Measurements from ENCODE around the gene CRTAP. TPM values are rescaled to one million over a fixed set of nuclear protein-coding genes. Genes with fewer than 3 reads are reported as not detected.
"Not testable (repeated sequence)": the region's sequence is repeated elsewhere in the genome, so short reads cannot be mapped to it uniquely, and the experiment has no call there.

Gene CRTAP
- total RNA-seq, 1 donor from 2014 or later = 98.1 TPM

DNA sequence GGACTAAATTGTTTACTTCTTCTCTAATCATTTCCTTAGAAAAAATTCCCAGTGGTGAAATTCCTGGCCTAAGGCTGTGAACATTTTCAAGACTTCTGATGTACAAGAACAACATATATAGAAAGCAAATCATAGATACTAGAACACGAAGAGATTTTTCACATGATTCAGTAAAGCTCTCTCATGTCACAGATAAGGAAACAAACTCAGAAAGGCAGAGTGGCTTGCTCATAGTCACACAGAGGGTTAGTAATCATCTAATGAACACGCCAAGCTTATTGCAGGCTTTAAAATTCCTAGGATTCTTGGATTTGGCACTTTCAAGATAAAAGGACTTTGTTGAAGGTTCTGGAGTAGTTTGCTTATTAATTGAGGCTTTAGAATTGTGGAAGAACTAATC is 26.2 kb downstream of the CRTAP start:
- DNase-seq (ENCODE audit: low read depth in 2 of 2) = no peak

DNA sequence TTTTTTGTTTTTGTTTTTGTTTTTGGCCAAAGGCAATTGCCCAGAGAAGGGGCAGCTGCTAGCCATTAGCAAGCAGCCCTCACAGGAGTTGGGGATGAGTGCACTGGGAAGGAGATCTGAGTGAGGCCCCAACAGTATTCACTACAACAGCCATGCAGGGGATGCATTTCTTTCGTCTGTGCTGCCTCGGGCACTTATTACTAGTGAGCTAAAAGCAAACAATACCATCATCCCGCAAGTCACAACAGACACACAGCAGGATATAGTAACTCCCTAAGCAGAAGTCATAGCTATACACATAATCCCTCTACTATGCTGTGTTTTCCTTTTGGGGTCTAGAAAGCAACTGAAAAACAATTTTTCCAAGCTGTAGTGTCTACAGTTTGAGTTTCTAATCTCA is 27.2 kb downstream of the CRTAP start:
- DNase-seq (ENCODE audit: low read depth in 2 of 2) = no peak

DNA sequence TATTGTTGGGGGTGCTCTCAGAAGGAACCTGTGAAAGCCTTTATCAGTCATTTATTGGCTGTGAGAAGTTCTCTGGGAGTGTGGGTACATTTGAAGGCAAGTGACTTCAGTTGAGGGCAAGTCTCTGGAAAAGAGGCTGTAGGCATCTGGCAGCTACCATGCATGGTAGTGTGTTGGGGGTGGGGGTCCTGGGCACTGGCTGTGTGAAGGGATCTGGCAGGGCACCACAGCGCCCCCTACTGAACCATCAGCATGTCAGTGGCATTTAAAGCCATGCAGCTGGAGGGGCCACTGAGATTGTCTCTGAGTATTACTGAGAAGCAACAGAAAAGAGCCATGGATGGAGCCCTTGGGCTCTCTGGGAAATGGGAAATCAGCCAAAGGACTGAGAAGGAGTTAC is 30.6 kb downstream of the CRTAP start:
- DNase-seq (ENCODE audit: low read depth in 2 of 2) = peak in 1 of 2 donors; percentile 36

DNA sequence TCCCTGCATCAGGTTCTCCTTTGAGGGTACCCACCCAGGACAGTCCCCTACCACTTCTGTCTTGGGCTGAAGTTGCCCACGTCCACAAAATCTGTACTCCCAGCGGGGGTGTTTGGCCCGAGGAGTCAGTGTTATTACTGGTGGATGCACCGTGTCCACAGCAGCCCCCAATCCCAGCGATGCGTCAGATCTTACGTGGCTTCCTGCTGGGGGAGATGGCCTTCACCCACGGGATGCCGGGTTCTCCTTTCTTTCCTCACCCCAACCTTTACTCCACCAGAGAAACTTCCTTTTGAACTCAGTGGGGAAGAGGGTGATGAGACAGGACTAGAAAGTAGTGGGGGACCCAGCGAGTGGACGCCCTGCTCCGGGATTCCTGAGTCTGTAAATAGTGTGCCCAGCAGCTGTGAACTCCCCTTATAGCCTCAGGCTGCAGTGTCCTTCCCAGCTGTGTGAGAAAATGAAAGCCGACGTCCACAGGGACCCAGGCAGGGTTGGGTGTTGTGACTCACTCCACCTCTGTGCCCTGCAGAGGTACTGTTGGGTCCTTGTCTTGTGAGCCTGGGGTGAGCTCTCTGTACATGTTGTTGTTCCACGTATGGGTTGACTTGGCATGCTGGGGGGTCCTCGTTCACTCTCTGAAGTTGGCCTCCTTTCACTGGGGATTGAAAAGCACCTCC is 31.5 kb downstream of the CRTAP start:
- no peak for DNase-seq (ENCODE audit: low read depth in 2 of 2)

DNA sequence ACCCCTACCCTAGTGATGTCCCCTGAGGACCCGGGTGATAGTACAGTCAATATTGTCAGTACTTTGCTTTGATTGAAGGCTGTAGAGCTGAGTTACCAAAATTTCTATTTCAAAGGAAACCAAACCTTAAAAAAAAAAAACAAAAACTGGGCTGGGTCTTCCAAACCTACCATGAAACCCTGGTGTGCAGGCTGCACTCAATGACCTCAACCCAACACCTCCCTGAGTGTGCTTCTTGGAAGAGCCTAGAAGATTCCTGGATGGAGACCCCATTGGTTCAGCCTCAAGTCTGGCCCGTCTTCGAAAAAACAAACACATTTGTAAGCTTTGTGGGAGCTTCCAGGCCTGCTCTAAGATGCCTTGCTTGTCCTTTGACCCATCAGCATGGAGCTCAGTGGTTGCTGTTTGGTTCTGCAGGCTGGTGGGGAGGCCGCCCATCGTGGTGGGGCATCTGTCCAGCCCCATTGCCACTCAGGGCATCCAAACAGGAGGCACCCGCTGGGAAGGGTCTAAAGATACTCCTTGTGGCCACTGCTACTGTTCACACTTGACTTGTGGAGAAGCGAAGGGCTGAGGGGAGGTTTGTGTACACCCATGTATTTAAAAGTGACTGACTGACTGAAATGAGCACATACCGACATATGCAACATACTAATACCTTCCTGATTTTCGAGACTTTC is 32.2 kb downstream of the CRTAP start:
- DNase-seq (ENCODE audit: low read depth in 2 of 2) = no peak

DNA sequence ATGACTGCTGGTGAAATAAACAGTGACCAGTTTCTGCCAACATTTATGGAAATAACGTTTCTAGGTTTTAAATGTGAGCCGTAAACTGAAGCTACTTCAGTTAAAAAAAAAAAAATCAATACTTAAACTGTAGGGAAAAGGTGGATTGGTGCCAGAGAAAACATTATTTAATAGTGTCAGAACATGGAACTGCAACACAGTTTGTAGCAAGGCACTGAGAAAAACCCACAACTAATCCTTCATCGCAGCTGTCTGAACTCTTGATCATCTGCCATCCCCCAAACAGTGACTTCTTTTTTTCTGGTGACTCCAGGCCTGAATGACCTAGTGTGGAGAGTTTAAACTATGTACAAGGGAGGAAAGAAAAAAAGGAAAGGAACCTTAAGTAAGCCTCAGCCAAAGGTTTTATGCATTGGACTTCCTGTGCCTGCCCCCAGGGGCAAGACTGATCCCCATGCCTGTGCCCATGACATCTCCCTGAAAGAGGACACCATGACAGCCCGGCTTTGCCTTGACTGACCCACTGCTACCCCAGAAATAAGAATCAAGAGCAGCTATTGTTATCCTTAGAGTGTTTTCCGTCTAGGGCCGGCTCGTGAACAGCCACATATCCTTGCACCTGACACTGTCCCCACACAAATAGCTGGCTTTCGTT is 33.1 kb downstream of the CRTAP start:
- peak; percentile 23 to 69 for DNase-seq (ENCODE audit: low read depth in 2 of 2)

DNA sequence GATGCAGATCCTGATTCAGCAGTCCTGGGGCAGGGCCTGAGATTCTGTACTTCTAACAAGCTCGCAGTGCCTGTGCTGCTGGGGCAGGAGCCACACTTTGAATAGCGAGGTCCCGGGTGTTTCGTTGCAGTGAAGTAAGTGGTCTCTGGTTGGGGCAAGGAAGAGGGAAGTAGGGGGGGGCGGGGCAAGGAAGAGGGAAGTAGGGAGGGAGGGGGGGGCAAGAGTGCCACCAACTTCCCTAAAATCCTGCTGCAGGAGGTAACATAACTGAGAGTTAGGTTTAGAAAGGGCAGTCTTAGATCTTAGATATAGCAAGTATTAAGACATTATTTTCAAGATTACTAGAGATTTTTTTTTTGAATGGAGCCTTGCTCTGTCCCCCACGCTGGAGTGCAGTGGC is 35.5 kb downstream of the CRTAP start:
- DNase-seq (ENCODE audit: low read depth in 2 of 2) = no peak

DNA sequence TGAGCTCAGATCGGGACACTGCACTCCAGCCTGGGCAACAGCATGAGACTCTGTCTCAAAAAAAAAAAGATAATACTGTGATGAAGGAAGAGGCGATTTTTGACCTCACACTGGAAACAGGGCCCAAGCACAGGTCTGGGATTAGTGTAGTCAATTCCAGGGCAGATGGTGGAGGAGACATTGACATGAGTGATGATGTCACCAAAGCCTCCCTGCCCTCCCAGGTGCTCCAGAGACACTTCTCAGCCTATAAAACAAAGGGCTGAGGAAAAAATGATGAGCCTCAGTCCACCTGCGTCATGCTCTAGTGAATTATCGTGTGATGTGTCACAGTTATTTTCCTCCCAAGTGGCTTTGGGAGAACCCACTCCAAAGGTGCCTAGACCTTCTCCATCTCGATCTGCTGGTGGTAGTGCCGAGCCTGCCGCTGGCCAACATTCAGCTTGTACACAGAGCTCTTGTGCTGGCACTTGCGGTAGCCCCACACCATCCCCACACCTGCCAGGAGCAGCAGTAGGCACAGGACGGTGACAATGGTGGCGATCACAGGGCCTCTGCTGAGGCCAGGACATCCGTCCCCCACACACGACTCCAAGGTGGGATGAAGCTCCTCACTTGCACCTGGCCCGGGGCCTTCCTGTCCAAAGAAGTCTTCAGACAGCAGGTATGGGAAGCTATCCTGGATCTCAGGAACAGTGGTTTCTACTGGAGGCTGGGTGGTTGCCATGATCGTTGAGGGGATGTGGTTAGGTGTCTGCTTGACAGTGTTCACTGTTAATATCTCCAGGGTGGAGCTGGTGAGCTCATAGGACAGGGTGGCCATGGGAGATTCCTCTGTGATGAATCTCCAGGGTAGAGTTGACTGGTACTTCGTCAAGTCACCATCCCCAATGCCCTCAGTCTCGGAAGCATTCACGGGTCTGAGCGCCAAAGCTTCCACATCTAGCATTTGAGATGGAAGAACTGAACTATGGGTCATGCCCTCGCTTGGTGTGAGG is 38.8 kb downstream of the CRTAP start:
- no peak for DNase-seq (ENCODE audit: low read depth in 2 of 2)

DNA sequence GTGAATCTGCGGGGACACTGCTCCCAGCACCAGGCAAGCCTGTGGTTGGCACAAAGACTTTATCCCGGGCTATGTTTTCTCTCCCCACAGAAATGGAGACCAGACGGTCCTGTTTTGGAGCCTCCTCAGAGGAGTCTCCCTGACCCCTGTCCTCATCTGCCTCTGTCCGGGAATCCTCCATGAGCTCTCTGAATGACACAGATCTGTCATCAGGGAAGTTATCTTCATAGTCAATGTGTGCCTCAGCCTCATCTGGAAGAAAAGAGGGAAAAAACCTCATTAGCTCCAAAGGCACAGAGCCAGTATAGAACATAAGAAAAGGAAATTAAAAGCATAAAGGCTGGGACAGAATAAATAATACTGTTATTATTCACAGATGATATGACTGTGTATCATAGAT is 40.0 kb downstream of the CRTAP start:
- no peak for DNase-seq (ENCODE audit: low read depth in 2 of 2)

DNA sequence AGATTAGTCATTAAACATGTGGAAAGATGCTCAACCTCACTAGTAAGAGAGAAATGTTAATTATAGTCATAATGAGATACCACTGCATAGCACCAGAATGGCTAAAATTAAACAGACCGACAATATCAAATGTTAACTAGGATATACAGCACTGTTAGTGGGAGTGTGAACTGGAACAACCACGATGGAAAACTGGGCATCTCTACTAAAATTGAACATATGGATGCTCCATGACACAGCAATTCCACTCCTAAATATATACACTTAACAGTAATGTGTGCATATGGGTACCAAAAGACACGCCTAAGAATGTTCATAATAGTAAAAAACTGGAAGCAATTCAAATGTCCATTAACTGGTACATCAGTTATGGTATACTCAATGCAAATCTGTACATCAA is 41.5 kb downstream of the CRTAP start:
- no peak for DNase-seq (ENCODE audit: low read depth in 2 of 2)

DNA sequence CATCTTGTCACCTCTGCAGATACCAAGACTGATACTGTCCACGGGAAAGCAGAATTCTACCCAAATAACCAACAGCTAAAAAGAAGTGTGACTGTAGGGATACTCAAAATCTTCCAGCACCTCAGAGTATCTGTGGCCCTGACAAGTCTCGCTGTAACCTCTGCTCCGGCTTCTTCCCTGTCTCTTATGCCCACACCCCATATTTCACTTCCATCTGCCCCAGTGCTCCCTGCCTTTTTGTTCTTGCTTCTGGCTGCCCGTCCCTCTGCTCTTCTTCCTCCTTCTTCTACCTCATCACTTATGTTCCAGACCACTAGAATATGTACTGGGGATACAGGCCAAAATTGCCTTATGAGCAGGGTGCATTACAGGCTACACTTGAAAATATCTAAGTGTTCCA is 45.4 kb downstream of the CRTAP start:
- no peak for DNase-seq (ENCODE audit: low read depth in 2 of 2)

DNA sequence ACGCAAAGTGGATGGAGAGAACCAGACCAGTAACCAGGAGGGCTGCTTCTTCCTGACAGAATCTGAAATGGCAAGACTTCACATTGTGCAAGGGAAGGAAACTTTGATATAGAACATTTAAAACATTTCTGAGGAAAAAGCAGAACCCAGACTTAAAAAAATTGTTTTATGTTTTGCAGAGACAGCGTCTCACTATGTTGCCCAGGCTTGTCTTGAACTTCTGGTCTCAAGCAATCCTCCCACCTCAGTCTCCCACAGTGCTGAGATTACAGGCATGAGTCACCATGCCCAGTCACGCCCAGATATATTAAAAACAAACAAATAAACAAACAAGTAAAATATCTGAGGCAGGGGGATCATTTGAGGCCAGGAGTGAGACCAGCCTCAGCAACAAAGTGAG is 46.2 kb downstream of the CRTAP start:
- no peak for DNase-seq (ENCODE audit: low read depth in 2 of 2)

DNA sequence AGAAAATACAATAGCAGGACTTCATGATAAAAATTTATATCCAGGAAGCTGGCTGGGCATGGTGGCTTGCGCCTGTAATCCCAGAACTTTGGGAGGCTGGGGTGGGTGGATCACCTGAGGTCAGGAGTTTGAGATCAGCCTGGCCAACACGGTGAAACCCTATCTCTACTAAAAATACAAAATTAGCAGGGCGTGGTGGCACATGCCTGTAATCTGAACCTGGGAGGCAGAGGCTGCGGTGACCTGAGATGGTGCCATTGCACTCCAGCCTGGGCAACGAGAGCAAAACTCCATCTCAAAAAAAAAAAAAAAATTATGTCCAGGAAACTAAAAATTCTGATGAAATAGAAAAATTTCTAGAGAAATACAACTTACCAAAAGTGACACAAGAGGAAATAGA is 48.8 kb downstream of the CRTAP start:
- DNase-seq (ENCODE audit: low read depth in 2 of 2) = not testable (repeated sequence)

DNA sequence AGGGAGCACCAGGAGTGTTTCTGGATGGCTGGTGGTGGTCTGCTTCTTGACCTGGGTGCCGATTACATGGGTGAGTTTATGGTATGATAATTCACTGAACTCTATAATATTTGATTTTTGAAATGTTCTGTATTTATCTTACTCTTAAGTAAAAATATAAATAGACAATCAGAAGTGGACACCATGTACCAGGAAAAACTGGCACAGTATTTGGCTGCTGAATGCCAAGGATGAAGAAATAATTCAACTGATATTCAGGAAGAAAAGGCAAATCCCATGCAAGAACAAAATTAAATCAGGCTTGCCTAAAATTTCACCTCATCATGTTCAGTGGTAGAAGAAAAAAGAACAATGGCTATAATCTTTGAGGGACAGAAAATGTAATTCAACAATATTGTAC is 51.6 kb downstream of the CRTAP start:
- DNase-seq (ENCODE audit: low read depth in 2 of 2) = no peak

DNA sequence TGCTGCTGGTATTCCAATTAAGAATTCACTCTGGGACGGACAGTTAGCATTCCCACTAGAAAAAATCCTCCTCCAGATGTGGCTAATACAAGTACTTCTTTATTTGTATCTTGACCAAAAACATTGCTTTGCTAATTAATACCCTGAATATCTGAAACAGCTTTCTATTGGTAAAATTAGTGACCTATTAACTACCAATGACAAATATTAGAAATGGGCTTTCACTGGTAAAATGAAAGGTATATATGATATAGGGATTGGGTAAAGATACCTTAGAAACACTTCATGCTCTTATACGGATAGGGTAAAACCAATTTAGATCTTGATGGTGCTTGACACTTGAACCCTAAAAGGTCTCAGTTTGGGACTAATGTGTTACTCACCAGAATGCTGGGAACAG is 52.3 kb downstream of the CRTAP start:
- no peak for DNase-seq (ENCODE audit: low read depth in 2 of 2)

DNA sequence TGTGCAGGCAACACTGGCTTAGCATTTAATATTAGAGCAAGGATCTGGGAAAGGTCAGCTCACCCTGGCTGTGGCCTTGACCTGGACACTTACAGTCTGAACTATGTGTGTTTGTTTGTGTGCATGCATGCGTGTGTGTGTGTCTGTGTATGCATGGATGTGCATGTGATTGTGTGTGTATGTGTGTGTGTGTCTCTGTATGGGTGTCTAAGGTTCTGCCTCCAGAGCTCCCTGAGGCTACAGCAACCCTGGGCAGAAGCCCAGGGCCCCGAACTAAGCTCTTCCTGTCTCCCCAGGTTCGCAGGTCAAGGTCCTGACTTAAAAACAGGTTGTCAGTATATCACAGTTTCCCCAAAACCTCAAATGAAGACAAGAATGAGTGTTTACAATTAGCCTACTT is 53.5 kb downstream of the CRTAP start:
- DNase-seq (ENCODE audit: low read depth in 2 of 2) = no peak

DNA sequence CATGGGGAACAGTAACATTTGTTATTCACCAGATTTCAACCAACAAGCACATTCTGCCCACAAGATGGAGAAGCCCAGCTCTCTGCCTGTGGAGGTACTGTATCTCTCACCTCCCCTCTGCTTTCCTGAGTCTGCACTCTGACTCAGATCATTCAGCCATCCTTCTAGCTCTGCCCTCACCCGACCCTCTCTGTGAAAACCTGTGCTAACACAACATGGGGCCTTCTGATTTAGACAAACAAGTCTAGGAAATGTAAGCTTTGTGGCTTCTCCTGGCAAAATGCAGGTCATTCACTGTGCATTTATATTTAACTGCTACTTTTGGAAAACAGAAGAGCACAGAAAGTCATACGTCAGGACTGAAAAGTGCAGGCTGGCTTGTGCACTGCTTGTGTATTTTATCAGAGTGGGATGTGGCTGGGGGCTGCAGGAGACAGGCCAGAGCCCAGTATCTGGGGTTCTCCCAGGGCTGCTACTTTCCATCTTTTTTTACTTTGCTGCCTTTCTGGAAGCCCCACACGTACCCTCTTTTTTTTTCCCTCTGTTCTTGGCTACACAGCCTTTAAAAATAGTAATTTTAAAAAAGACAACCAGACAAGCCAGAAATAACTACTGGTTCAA is 54.0 kb downstream of the CRTAP start:
- peak in 1 of 2 donors; percentile 45 for DNase-seq (ENCODE audit: low read depth in 2 of 2)

DNA sequence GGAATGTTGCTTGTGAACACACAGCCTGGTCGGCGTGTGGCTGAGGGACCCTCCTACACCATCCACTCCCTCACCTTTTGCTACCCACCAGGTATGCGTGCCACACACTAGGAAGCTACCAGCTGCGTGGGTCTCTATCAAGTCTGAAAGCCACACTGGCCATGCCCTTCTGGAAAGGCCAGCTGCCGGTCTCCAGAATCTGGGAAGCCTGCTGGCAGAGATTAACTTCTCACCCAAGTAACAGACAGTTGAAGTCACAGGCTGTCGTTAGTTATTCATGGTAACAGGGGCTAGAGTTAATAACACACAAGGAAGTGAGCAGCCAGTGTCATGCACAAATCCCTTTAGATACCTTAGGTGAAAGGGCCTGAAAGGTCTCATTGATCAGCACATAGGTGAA is 56.7 kb downstream of the CRTAP start:
- DNase-seq (ENCODE audit: low read depth in 2 of 2) = no peak

DNA sequence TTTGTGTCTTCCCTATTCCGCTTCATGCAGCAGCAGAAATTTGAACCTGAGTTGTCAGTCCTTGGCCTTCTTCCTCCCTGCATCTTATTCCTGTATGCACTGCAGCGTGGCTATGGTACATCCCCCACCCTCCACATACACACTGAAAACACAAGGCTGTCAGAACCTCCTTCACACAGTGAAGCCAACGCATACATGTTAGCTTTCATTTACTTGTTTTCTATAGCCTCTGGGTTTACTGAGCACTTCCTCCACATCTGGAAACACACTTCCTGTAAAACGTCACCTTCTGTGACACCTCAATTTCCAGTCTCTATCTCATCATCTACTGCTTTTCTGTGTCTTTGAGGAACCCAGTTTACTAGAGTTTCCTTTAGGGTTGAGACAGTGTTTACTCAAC is 57.8 kb downstream of the CRTAP start:
- peak in 1 of 2 donors; percentile 11 for DNase-seq (ENCODE audit: low read depth in 2 of 2)

DNA sequence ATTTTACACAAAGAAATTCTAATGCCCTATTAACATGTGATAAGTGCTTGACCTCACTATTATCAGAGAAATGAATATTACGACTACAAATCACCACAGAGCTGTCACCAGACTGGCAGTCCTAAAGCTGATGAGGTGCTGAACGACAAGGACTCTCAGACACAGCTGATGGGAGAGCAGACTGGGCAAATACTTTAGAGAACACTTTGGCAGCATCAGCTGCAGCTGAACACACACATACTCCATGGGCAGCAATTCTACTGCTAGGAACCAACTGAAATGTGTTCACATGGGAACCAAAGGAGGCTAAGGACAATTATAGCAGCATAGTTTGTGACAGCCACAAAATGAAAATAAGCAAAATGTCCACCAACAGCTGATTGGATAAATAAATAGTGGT is 59.3 kb downstream of the CRTAP start:
- no peak for DNase-seq (ENCODE audit: low read depth in 2 of 2)

DNA sequence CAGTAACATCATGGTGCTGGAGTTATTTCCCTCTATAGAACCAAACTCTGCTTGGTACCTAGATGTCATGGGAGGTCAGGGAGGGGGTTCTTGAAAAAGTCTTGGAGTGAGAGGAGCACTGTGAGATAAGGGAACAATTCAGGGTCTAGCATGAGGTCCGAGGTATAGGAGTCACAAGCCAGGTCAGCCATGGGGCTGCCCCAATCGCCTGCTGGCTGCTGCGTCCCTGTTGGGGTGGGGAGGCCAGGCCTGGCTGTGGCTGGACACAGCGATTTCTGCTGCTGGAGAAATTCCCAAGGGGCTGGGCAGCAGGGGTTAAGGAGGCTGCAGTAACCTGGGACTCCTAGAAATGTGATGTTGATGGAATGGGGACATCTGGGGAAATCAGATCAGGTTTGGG is 59.9 kb downstream of the CRTAP start:
- DNase-seq (ENCODE audit: low read depth in 2 of 2) = no peak

All from dermis microvascular lymphatic vessel endothelial cell (primary cell).